HepG2 (cell line): Measurements from ENCODE around the gene TCF7L2. TPM values are rescaled to one million over a fixed set of nuclear protein-coding genes. Genes with fewer than 3 reads are reported as not detected.

ENCODE experiments used
- ATAC-seq: fragments of 200-7000 bp; cut with Tn5 transposase; 3 replicates; pipeline ENCODE4 v1.9.1; 2020; ENCODE audit warnings: mild to moderate bottlenecking, moderate library complexity
- BruUV-seq: library from RNA; stranded (reverse); fragments of 400-500 nt; replicated peaks from 2 replicates; lab custom pipeline; 2021; lab: Mats Ljungman, UMichigan
- CTCF ChIA-PET: fragments of 300-600 bp; formaldehyde crosslinking; extraction: SDS; loops from one replicate; lab custom pipeline; 2021; ENCODE audit warnings: low total read pairs, inconsistent platforms, low intra/inter-chr PET ratio; lab: Yijun Ruan, JAX
- POLR2A ChIA-PET: fragments of 350-600 bp; sonication (Branson Sonifier 250); formaldehyde crosslinking; loops from one replicate; lab custom pipeline; 2020; ENCODE audit warnings: antibody characterized with exemption, inconsistent platforms; lab: Yijun Ruan, JAX
- DNase-seq: peaks from one replicate; pipeline ENCODE4 v3.0.0-alpha.2; 2015; ENCODE audit warnings: low spot score
- FAIRE-seq: peaks from 3 replicates; lab custom pipeline; 2011; peaks lifted over from hg19 to GRCh38; lab: Jason Lieb, UNC
- H2AFZ ChIP-seq: one replicate; pipeline ENCODE4 v1.6.1; 2011; ENCODE audit warnings: low read length, inconsistent platforms
- H3K27ac ChIP-seq: fragments of 300-600 bp; 3 replicates; pipeline ENCODE4 v1.8.0; 2011; ENCODE audit warnings: mixed run types, mild to moderate bottlenecking, mixed read lengths, low read length, inconsistent platforms; ENCODE audit not compliant: insufficient read depth; ENCODE audit errors: extremely low read length
- H3K27me3 ChIP-seq, 2 experiments: fragments of 200-600 bp in 1 of 2; 2 replicates in 1 of 2; 3 replicates in 1 of 2; pipeline versions ENCODE4 v1.6.0 to v1.8.0; 2011; ENCODE audit warnings: low read length in 2 of 2, mild to moderate bottlenecking in 2 of 2, moderate library complexity in 2 of 2, inconsistent platforms in 1 of 2; ENCODE audit not compliant: insufficient read depth in 2 of 2, control insufficient read depth in 1 of 2
- H3K36me3 ChIP-seq, 2 experiments: fragments of 200-600 bp in 1 of 2; replicated peaks in 1 of 2; 2 replicates in 1 of 2; 3 replicates in 1 of 2; pipeline versions ENCODE4 v1.5.1 to v1.8.0; 2011; ENCODE audit warnings: low read length in 2 of 2, inconsistent platforms in 1 of 2; ENCODE audit not compliant: insufficient read depth in 2 of 2, control insufficient read depth in 1 of 2
- H3K4me1 ChIP-seq: 2 replicates; pipeline ENCODE4 v1.5.1; 2012; ENCODE audit warnings: low read length, inconsistent platforms; ENCODE audit not compliant: insufficient read depth
- H3K4me2 ChIP-seq: 2 replicates; pipeline ENCODE4 v1.6.0; 2011; ENCODE audit warnings: low read depth, low read length, inconsistent platforms
- H3K4me3 ChIP-seq, 3 experiments: fragments of 200-600 bp in 1 of 3; sonication (generic), shearing (Covaris generic) in 1 of 3; replicated peaks in 1 of 3; 2 replicates each; pipeline ENCODE4 v1.5.1; 2011 to 2016; ENCODE audit warnings: low read length in 3 of 3, inconsistent platforms in 2 of 3, low read depth in 2 of 3, mild to moderate bottlenecking in 2 of 3, control low read depth in 1 of 3, mixed read lengths in 1 of 3; ENCODE audit not compliant: insufficient read depth in 1 of 3
- H3K79me2 ChIP-seq: one replicate; pipeline ENCODE4 v1.6.1; 2011; ENCODE audit warnings: low read length, inconsistent platforms; ENCODE audit not compliant: insufficient read depth
- H3K9ac ChIP-seq: 2 replicates; pipeline ENCODE4 v1.6.0; 2011; ENCODE audit warnings: mild to moderate bottlenecking, low read depth, low read length, inconsistent platforms; ENCODE audit not compliant: insufficient read depth
- H3K9me3 ChIP-seq: 2 replicates; pipeline ENCODE4 v1.5.1; 2012; ENCODE audit warnings: mild to moderate bottlenecking, low read length
- H4K20me1 ChIP-seq: 2 replicates; pipeline ENCODE4 v1.6.0; 2011; ENCODE audit warnings: inconsistent platforms, mild to moderate bottlenecking, low read length, moderate library complexity; ENCODE audit not compliant: insufficient read depth
- EED ChIP-seq: sonication (generic); formaldehyde crosslinking; IDR thresholded peaks from 2 replicates; pipeline ENCODE4 v1.5.0; 2020; ENCODE audit warnings: mild to moderate bottlenecking, missing genetic modification reagents
- HNF1A ChIP-seq, 2 experiments: sonication (generic) in 1 of 2; formaldehyde crosslinking in 1 of 2; IDR thresholded peaks; 2 replicates each; pipeline versions ENCODE4 v1.4.0 to v1.6.1; 2016 to 2020; ENCODE audit warnings: borderline replicate concordance in 1 of 2, low read depth in 1 of 2, mild to moderate bottlenecking in 1 of 2, missing genetic modification reagents in 1 of 2
- KAT2B ChIP-seq: fragments of 150-350 bp; IDR thresholded peaks from 2 replicates; pipeline ENCODE4 v1.6.1; 2014; ENCODE audit warnings: low read depth, low read length, borderline replicate concordance
- KDM4B ChIP-seq: sonication (generic); formaldehyde crosslinking; IDR thresholded peaks from 2 replicates; pipeline ENCODE4 v1.4.0; 2020; ENCODE audit warnings: missing genetic modification reagents
- MLLT10 ChIP-seq: sonication (generic); formaldehyde crosslinking; IDR thresholded peaks from 2 replicates; pipeline ENCODE4 v1.4.0; 2020; ENCODE audit warnings: missing genetic modification reagents
- MXI1 ChIP-seq: IDR thresholded peaks from 3 replicates; pipeline ENCODE4 v1.6.1; 2012; ENCODE audit warnings: low read depth, low read length, inconsistent platforms, borderline replicate concordance
- NCOA2 ChIP-seq: sonication (generic); formaldehyde crosslinking; IDR thresholded peaks from 2 replicates; pipeline ENCODE4 v1.8.0; 2022; ENCODE audit warnings: inconsistent platforms
- TFE3 ChIP-seq: IDR thresholded peaks from 2 replicates; pipeline ENCODE4 v1.6.1; 2016
- ZBTB20 ChIP-seq: sonication (generic); formaldehyde crosslinking; IDR thresholded peaks from 2 replicates; pipeline ENCODE4 v1.8.1; 2023; ENCODE audit warnings: missing genetic modification reagents, low read depth, mild to moderate bottlenecking, borderline replicate concordance
- ZFP62 ChIP-seq: sonication (generic); formaldehyde crosslinking; IDR thresholded peaks from 2 replicates; pipeline ENCODE4 v1.4.0; 2020; ENCODE audit warnings: missing genetic modification reagents
- ZNF382 ChIP-seq: sonication (generic); formaldehyde crosslinking; IDR thresholded peaks from 2 replicates; pipeline ENCODE4 v1.5.0; 2020; ENCODE audit warnings: missing genetic modification reagents, mild to moderate bottlenecking, borderline replicate concordance
- ZNF563 ChIP-seq: sonication (generic); formaldehyde crosslinking; IDR thresholded peaks from 2 replicates; pipeline ENCODE4 v1.8.0; 2022; ENCODE audit warnings: mild to moderate bottlenecking, moderate library complexity, missing genetic modification reagents
- ZNF770 ChIP-seq: sonication (generic); formaldehyde crosslinking; IDR thresholded peaks from 2 replicates; pipeline ENCODE4 v1.5.0; 2020; ENCODE audit warnings: mild to moderate bottlenecking, missing genetic modification reagents
- WGBS: methylation state at CpG from one replicate; pipeline ENCODE4 v1.1.6; 2017; ENCODE audit warnings: low lambda C conversion rate; 5-methylcytosine and 5-hydroxymethylcytosine counted together
- in situ Hi-C: cut with HindIII; loops from 2 replicates; pipeline ENCODE4 v1.10.0; 2017; ENCODE audit warnings: low pct_unique_long_range_greater_than_20kb; ENCODE audit not compliant: extremely low pct_ligation_motif_present
- intact Hi-C: fragments of 100-400 bp; cut with micrococcal nuclease; formaldehyde crosslinking; loops from one replicate; pipeline ENCODE4 v1.10.0; 2022; ENCODE audit not compliant: unreplicated experiment
- polyA plus RNA-seq, 8 experiments: library from polyadenylated mRNA; depleted of rRNA in 3 of 8; stranded (reverse) in 7 of 8; unstranded in 1 of 8; fragments of >200 nt; fragmentation: Illumina TruSeq in 4 of 8; extraction: Trizol in 4 of 8; gene quantifications; 2 replicates each; pipeline versions ENCODE4 v1.2.1 to v1.2.3, GENCODE V29; 2011 to 2016; ENCODE audit warnings: low read depth in 4 of 8, missing spikeins in 1 of 8, mixed read lengths in 1 of 8; ENCODE audit not compliant: insufficient read depth in 1 of 8
- total RNA-seq, 5 experiments: library from RNA; depleted of rRNA; stranded (reverse); fragments of >200 nt; fragmentation: Illumina TruSeq; extraction: Trizol; gene quantifications; 2 replicates each; pipeline ENCODE4 v1.2.3, GENCODE V29; 2016; ENCODE audit warnings: low read depth in 1 of 5

TCF7L2 gene
- total and polyA plus RNA-seq, 2 of the 13 experiments (the other 11 are each of a cell fraction or from before 2014, with no cell fraction given): 3.9 to 13.7 TPM

GRCh38 chr10:112915590-112916572 is 34.2 kb upstream of the TCF7L2 start:
- Histone ChIP-seq H3K4me1 (peaks cover 47% of the 10 kb centered on the region), H3K4me2 (peak overlapping the region; percentile 89)
- TF ChIP-seq TFE3 (CRISPR knock-in tag) (0 out of 2 replicates have a peak, but pooled peaks have one; percentile 31), ZNF770 (CRISPR knock-in tag) (no peak), MXI1 (peak; percentile 36; the same call in 1 of the 3 replicates), KAT2B (no peak), EED (CRISPR knock-in tag) (no peak), ZFP62 (CRISPR knock-in tag) (no peak), ZBTB20 (CRISPR knock-in tag) (no peak), KDM4B (CRISPR knock-in tag) (no peak), ZNF382 (CRISPR knock-in tag) (no peak), ZNF563 (CRISPR knock-in tag) (no peak), HNF1A (IDR thresholded peaks at IDR 0.05; ENCODE audit: low read depth) (0 out of 2 replicates have a peak, but pooled peaks have one; percentile 10), HNF1A (CRISPR knock-in tag; IDR thresholded peaks at IDR 0.05; ENCODE audit: borderline replicate concordance) (no peak), MLLT10 (CRISPR knock-in tag) (no peak), NCOA2 (CRISPR knock-in tag) (no peak)

More at GRCh38 chr10:112915590-112916572, 34.2 kb upstream of the TCF7L2 start:
- in situ Hi-C loops (no loop called here), intact Hi-C loops (no loop called here)
- 2% methylated on average over 11 of the region's 11 CpGs for WGBS
- no peaks in the 10 kb centered on the region for H3K79me2 ChIP-seq
- H3K27ac ChIP-seq: peak overlapping the region; percentile 47
- peak overlapping the region; percentile 45 for H2AFZ ChIP-seq
- ChIA-PET POLR2A (interaction anchor here (0.7 to 2.7 kb wide), 8 partner anchors 8 to 281 kb away, joined by 3 to 18 read pairs (median 3); partner anchors contain the start of gene TCF7L2), CTCF (no interaction called here)
- BruUV-seq: no TSS peak
- H3K36me3 ChIP-seq: no peaks in the 10 kb centered on the region
- peak overlapping the region; percentile 37 to 48 (median 41); a peak in 4 of 6 replicates for H3K4me3 ChIP-seq
- DNase-seq (peak; percentile 58), FAIRE-seq (peak; percentile 62), ATAC-seq (peak; percentile 89)
- H3K9ac ChIP-seq: peak overlapping the region; percentile 56
- H4K20me1 ChIP-seq: no peaks in the 10 kb centered on the region
- no peaks in the 10 kb centered on the region for H3K27me3 ChIP-seq
- no peaks in the 10 kb centered on the region for H3K9me3 ChIP-seq
